Measurements from ENCODE around the gene AMMECR1L. TPM values are rescaled to one million over a fixed set of nuclear protein-coding genes. Genes with fewer than 3 reads are reported as not detected.
"Not testable (repeated sequence)": the region's sequence is repeated elsewhere in the genome, so short reads cannot be mapped to it uniquely, and the experiment has no call there.

Gene AMMECR1L
- total RNA-seq, 1 donor from 2014 or later: 25.2 TPM

GRCh38 chr2:127826047-127826446 is 59.7 kb downstream of the AMMECR1L start:
- Mint-ChIP-seq H3K27ac (ENCODE audit: unreplicated experiment) (no peak overlapping the region), H3K4me1 (ENCODE audit: low read depth, unreplicated experiment) (no peaks in the 10 kb centered on the region), H3K9me3 (ENCODE audit: unreplicated experiment) (peaks cover 9% of the 10 kb centered on the region), H3K27me3 (ENCODE audit: unreplicated experiment) (peaks cover 2% of the 10 kb centered on the region), H3K4me3 (ENCODE audit: unreplicated experiment) (no peak overlapping the region), H3K36me3 (ENCODE audit: unreplicated experiment) (peaks cover 19% of the 10 kb centered on the region)
- no peak for DNase-seq
- TF ChIP-seq, protein P1, sequence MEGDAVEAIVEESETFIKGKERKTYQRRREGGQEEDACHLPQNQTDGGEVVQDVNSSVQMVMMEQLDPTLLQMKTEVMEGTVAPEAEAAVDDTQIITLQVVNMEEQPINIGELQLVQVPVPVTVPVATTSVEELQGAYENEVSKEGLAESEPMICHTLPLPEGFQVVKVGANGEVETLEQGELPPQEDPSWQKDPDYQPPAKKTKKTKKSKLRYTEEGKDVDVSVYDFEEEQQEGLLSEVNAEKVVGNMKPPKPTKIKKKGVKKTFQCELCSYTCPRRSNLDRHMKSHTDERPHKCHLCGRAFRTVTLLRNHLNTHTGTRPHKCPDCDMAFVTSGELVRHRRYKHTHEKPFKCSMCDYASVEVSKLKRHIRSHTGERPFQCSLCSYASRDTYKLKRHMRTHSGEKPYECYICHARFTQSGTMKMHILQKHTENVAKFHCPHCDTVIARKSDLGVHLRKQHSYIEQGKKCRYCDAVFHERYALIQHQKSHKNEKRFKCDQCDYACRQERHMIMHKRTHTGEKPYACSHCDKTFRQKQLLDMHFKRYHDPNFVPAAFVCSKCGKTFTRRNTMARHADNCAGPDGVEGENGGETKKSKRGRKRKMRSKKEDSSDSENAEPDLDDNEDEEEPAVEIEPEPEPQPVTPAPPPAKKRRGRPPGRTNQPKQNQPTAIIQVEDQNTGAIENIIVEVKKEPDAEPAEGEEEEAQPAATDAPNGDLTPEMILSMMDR (IDR thresholded peaks at IDR 0.05; ENCODE audit: partially characterized antibody, unreplicated experiment): no peak

- no peak for DNase-seq
- Mint-ChIP-seq H3K36me3 (ENCODE audit: unreplicated experiment) (peaks cover 27% of the 10 kb centered on the region), H3K4me1 (ENCODE audit: low read depth, unreplicated experiment) (no peaks in the 10 kb centered on the region), H3K9me3 (ENCODE audit: unreplicated experiment) (peaks cover 3% of the 10 kb centered on the region), H3K27me3 (ENCODE audit: unreplicated experiment) (no peaks in the 10 kb centered on the region), H3K4me3 (ENCODE audit: unreplicated experiment) (no peak overlapping the region), H3K27ac (ENCODE audit: unreplicated experiment) (no peak overlapping the region)
- TF ChIP-seq, protein P1 (IDR thresholded peaks at IDR 0.05; ENCODE audit: partially characterized antibody, unreplicated experiment): no peak
Measured at GRCh38 chr2:127820080-127820668, 65.6 kb downstream of the AMMECR1L start.

DNA sequence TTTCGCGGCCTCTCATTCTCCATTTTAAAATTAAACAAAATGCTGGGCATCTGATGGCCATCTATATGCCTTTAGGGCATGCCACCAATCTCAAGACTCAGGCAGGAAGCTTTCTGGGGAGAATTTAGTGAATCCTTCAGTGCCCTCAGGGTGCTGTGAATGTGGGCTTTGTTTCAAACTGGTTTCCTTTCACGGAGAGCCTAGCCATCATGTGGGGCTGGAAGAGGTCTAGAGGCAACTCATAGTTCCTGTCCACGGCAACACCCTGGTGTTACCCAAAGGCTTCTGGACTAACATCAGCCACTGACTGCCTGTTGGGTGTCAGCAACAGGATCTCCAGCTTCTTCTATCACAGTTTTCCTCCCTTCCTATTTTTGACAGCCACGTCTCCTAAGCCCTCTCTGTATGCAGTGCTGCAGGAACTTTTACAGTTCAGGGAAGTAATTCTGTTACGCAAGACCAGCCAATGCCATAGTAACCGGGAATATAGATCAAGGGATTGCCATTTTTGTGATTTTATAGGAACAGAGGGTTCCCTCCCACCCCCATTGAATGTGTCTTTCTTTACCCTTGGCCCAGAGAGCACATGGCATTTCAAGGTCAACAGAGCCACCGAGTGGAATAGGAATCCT is 66.8 kb downstream of the AMMECR1L start:
- Mint-ChIP-seq H3K4me3 (ENCODE audit: unreplicated experiment) (no peak overlapping the region), H3K27ac (ENCODE audit: unreplicated experiment) (no peak overlapping the region), H3K36me3 (ENCODE audit: unreplicated experiment) (peaks cover 27% of the 10 kb centered on the region), H3K27me3 (ENCODE audit: unreplicated experiment) (no peaks in the 10 kb centered on the region), H3K4me1 (ENCODE audit: low read depth, unreplicated experiment) (no peaks in the 10 kb centered on the region), H3K9me3 (ENCODE audit: unreplicated experiment) (peaks cover 6% of the 10 kb centered on the region)
- no peak for DNase-seq
- TF ChIP-seq, protein P1 (IDR thresholded peaks at IDR 0.05; ENCODE audit: partially characterized antibody, unreplicated experiment): no peak

DNA sequence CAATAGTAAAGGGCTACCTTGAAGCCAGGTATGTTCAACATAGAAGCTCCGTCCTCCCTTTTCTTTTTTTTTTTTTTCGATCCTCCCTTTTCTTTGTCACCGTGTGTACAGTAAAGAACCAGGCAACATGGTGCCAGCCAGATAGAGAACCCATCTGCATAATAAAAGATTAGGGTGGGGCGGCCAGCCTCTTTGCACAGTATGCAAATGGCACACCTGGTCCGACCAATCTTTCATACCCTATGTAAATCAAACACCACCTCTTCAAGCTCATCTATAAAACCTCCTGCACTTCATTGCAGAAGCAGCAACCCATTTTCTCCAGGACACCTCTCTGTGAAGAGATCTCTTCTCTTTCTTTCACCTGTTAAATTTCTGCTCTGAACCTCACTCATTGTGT is 67.5 kb downstream of the AMMECR1L start:
- TF ChIP-seq, protein P1 (IDR thresholded peaks at IDR 0.05; ENCODE audit: partially characterized antibody, unreplicated experiment): no peak
- H3K4me1 Mint-ChIP-seq (ENCODE audit: low read depth, unreplicated experiment): no peaks in the 10 kb centered on the region
- DNase-seq: no peak
- no peak overlapping the region for H3K4me3 Mint-ChIP-seq (ENCODE audit: unreplicated experiment)
- H3K9me3 Mint-ChIP-seq (ENCODE audit: unreplicated experiment): peaks cover 6% of the 10 kb centered on the region
- H3K27ac Mint-ChIP-seq (ENCODE audit: unreplicated experiment): no peak overlapping the region
- H3K36me3 Mint-ChIP-seq (ENCODE audit: unreplicated experiment): peaks cover 27% of the 10 kb centered on the region
- H3K27me3 Mint-ChIP-seq (ENCODE audit: unreplicated experiment): peaks cover under 1% of the 10 kb centered on the region

GRCh38 chr2:127814677-127815076 is 71.1 kb downstream of the AMMECR1L start:
- TF ChIP-seq, protein P1 (IDR thresholded peaks at IDR 0.05; ENCODE audit: partially characterized antibody, unreplicated experiment): no peak
- DNase-seq: no peak
- Mint-ChIP-seq H3K4me3 (ENCODE audit: unreplicated experiment) (no peak overlapping the region), H3K9me3 (ENCODE audit: unreplicated experiment) (peaks cover 11% of the 10 kb centered on the region), H3K27me3 (ENCODE audit: unreplicated experiment) (peaks cover 12% of the 10 kb centered on the region), H3K27ac (ENCODE audit: unreplicated experiment) (no peak overlapping the region), H3K36me3 (ENCODE audit: unreplicated experiment) (peaks cover 12% of the 10 kb centered on the region), H3K4me1 (ENCODE audit: low read depth, unreplicated experiment) (peaks cover 1% of the 10 kb centered on the region)

DNA sequence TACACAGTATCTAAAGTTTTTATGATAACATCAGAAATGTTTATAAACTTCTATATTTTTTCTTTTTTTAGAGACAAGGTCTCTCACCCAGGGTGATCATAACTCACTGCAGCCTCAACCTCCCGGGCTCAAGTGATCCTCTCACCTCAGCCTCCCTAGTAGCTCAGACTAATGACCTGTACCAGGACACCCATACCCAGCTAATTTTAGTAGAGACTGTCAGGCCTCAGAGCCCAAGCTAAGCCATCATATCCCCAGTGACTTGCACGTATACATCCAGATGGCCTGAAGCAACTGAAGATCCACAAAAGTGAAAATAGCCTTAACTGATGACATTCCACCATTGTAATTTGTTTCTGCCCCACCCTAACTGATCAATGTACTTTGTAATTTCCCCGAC is 73.3 kb downstream of the AMMECR1L start:
- not testable (repeated sequence) for H3K27ac Mint-ChIP-seq (ENCODE audit: unreplicated experiment); H3K9me3 Mint-ChIP-seq (ENCODE audit: unreplicated experiment); DNase-seq; H3K4me3 Mint-ChIP-seq (ENCODE audit: unreplicated experiment); H3K36me3 Mint-ChIP-seq (ENCODE audit: unreplicated experiment); H3K4me1 Mint-ChIP-seq (ENCODE audit: low read depth, unreplicated experiment)
- peaks cover 12% of the 10 kb centered on the region for H3K27me3 Mint-ChIP-seq (ENCODE audit: unreplicated experiment)
